GM23338 (cell line): ENCODE data around the gene SDF2L1. TPM values are rescaled to one million over a fixed set of nuclear protein-coding genes. Genes with fewer than 3 reads are reported as not detected.
A peak's percentile ranks its signal among the peaks of the same experiment; 100 is the strongest.

Experiments
- ATAC-seq: fragments of 200-7000 bp; cut with Tn5 transposase; 3 replicates; pipeline ENCODE4 v1.9.1; 2020
- DNase-seq: peaks from one replicate; pipeline ENCODE4 v3.0.0-alpha.2; 2015; ENCODE audit warnings: low spot score
- H2AFZ ChIP-seq: fragments of 200-600 bp; sonication (generic); 2 replicates; pipeline ENCODE4 v1.8.0; 2016; ENCODE audit warnings: antibody characterized with exemption, mild to moderate bottlenecking, moderate library complexity
- H3F3A ChIP-seq: fragments of 200-600 bp; sonication (generic); replicated peaks from 2 replicates; pipeline ENCODE4 v1.8.0; 2017; ENCODE audit warnings: antibody characterized with exemption, mixed run types, low read depth
- H3K27ac ChIP-seq: fragments of 200-600 bp; sonication (generic); 2 replicates; pipeline ENCODE4 v1.6.1; 2016; ENCODE audit warnings: low read depth
- H3K27me3 ChIP-seq: fragments of 200-600 bp; sonication (generic); 2 replicates; pipeline ENCODE4 v1.8.0; 2016; ENCODE audit warnings: mild to moderate bottlenecking, mixed run types, moderate library complexity; ENCODE audit not compliant: insufficient read depth
- H3K36me3 ChIP-seq: fragments of 200-600 bp; sonication (generic); 2 replicates; pipeline ENCODE4 v1.8.0; 2016; ENCODE audit warnings: mild to moderate bottlenecking; ENCODE audit not compliant: insufficient read depth
- H3K4me1 ChIP-seq: fragments of 200-600 bp; sonication (generic); 2 replicates; pipeline ENCODE4 v1.8.0; 2016; ENCODE audit warnings: mild to moderate bottlenecking, moderate library complexity; ENCODE audit not compliant: insufficient read depth
- H3K4me2 ChIP-seq: fragments of 200-600 bp; sonication (generic); 2 replicates; pipeline ENCODE4 v1.7.1; 2017; ENCODE audit warnings: mixed run types
- H3K4me3 ChIP-seq: fragments of 200-600 bp; sonication (generic); 2 replicates; pipeline ENCODE4 v1.6.1; 2016; ENCODE audit warnings: mixed run types
- H3K79me2 ChIP-seq: fragments of 200-600 bp; sonication (generic); replicated peaks from 2 replicates; pipeline ENCODE4 v1.8.0; 2017; ENCODE audit warnings: mild to moderate bottlenecking; ENCODE audit not compliant: insufficient read depth
- H3K9me2 ChIP-seq: fragments of 200-600 bp; sonication (generic); 2 replicates; pipeline ENCODE4 v1.8.0; 2017; ENCODE audit not compliant: insufficient read depth
- H4K20me1 ChIP-seq: fragments of 200-600 bp; sonication (generic); replicated peaks from 2 replicates; pipeline ENCODE4 v1.8.0; 2017; ENCODE audit warnings: mild to moderate bottlenecking; ENCODE audit not compliant: insufficient read depth
- H3K27ac Mint-ChIP-seq: 2 replicates; pipeline ENCODE4 v1.8.0; 2020; ENCODE audit warnings: inconsistent platforms, mild to moderate bottlenecking, moderate library complexity, mixed read lengths
- H3K27me3 Mint-ChIP-seq: 3 replicates; pipeline ENCODE4 v1.8.0; 2022; ENCODE audit warnings: low read depth, mild to moderate bottlenecking, moderate library complexity, mixed read lengths, inconsistent platforms; ENCODE audit not compliant: insufficient read depth, poor library complexity
- H3K36me3 Mint-ChIP-seq: 3 replicates; pipeline ENCODE4 v1.8.0; 2021; ENCODE audit warnings: low read depth, mild to moderate bottlenecking, inconsistent platforms, moderate library complexity, mixed read lengths
- H3K4me1 Mint-ChIP-seq: 3 replicates; pipeline ENCODE4 v1.8.0; 2020; ENCODE audit warnings: mild to moderate bottlenecking, inconsistent platforms, mixed read lengths
- H3K4me3 Mint-ChIP-seq: 3 replicates; pipeline ENCODE4 v1.8.0; 2021; ENCODE audit warnings: moderate library complexity, mild to moderate bottlenecking, inconsistent platforms, mixed read lengths
- H3K9me3 Mint-ChIP-seq: 3 replicates; pipeline ENCODE4 v1.8.0; 2020; ENCODE audit warnings: moderate library complexity, mild to moderate bottlenecking, inconsistent platforms, mixed read lengths
- CREB1 ChIP-seq: fragments of 250-450 bp; sonication (Bioruptor Pico); IDR thresholded peaks from 2 replicates; pipeline ENCODE4 v1.5.0; 2020; ENCODE audit warnings: low read depth, mild to moderate bottlenecking, moderate library complexity
- EZH2 ChIP-seq: fragments of 200-600 bp; sonication (generic); IDR thresholded peaks from one replicate; pipeline ENCODE4 v1.8.0; 2017; ENCODE audit warnings: antibody characterized with exemption, mild to moderate bottlenecking, low read depth; ENCODE audit not compliant: unreplicated experiment
- POLR2AphosphoS5 ChIP-seq: IDR thresholded peaks from 2 replicates; pipeline ENCODE4 v1.6.1; 2016; ENCODE audit warnings: antibody characterized with exemption, low read depth
- STAT1 ChIP-seq: IDR thresholded peaks from one replicate; pipeline ENCODE4 v1.6.1; 2016; ENCODE audit warnings: antibody characterized with exemption; ENCODE audit not compliant: unreplicated experiment
- polyA plus RNA-seq: library from polyadenylated mRNA; unstranded; fragments of >200 nt; fragmentation: Nextera tagmentation; extraction: Ambion mirVana; gene quantifications from 2 replicates; pipeline ENCODE4 v1.2.1, GENCODE V29; 2016
- total RNA-seq: library from RNA; depleted of rRNA; stranded (reverse); fragments of >200 nt; shearing (Covaris generic); gene quantifications from 2 replicates; pipeline ENCODE4 v1.2.3, GENCODE V29; 2014
- TF ChIP-seq, protein P1 (sequence below), 2 experiments: fragments of 200-600 bp in 1 of 2; sonication (generic) in 1 of 2; conservative IDR thresholded peaks; 2 replicates each; pipeline versions ENCODE4 v1.5.1 to v1.6.1; 2016 to 2017; ENCODE audit warnings: antibody characterized with exemption in 2 of 2, low read depth in 2 of 2, mild to moderate bottlenecking in 2 of 2, moderate library complexity in 1 of 2
- TF ChIP-seq, protein P2 (sequence below): IDR thresholded peaks from 2 replicates; pipeline ENCODE4 v1.6.1; 2016; ENCODE audit warnings: antibody characterized with exemption

Gene SDF2L1
- total and polyA plus RNA-seq, 2 experiments from 2014 or later: 62.3 to 72.7 TPM

DNA sequence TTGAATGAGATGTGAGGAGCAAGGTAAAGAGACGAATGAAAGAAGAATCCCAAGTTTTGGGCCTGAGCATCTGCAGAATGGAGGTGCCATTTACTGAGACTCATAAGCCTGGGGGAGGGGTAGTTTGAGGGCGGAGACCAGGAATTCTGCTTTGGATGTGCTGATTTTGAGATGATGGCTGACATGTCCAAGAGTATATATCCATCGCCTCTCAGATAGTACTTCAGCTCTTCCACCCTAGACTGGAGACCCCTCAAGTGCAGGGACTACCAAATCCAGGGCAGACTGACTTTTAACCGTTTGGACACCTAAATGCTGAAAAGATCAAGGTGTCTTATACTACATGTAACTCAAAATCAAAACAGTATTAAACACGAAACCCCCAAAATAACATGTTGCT is 1.3 kb upstream of the SDF2L1 start:
- Mint-ChIP-seq H3K9me3 (no peaks in the 10 kb centered on the region), H3K27ac (no peak overlapping the region), H3K36me3 (peaks cover 12% of the 10 kb centered on the region), H3K4me1 (peaks cover 14% of the 10 kb centered on the region), H3K4me3 (peak overlapping the region; percentile 84), H3K27me3 (peaks cover 22% of the 10 kb centered on the region)
- H3F3A ChIP-seq: peaks cover 9% of the 10 kb centered on the region; the same call in 1 of the 2 replicates
- no peaks in the 10 kb centered on the region for H3K79me2 ChIP-seq
- H3K27me3 ChIP-seq: peaks cover 8% of the 10 kb centered on the region
- H3K36me3 ChIP-seq: no peaks in the 10 kb centered on the region
- ATAC-seq: no peak
- H4K20me1 ChIP-seq: peaks cover 5% of the 10 kb centered on the region; the same call in 1 of the 2 replicates
- no peak overlapping the region for H2AFZ ChIP-seq
- DNase-seq: no peak
- no peak overlapping the region for H3K27ac ChIP-seq
- H3K9me2 ChIP-seq: no peaks in the 10 kb centered on the region
- peak overlapping the region; percentile 90; the same call in 1 of the 2 replicates for H3K4me3 ChIP-seq
- peaks cover 7% of the 10 kb centered on the region; the same call in 1 of the 2 replicates for H3K4me1 ChIP-seq
- TF ChIP-seq, protein P1, sequence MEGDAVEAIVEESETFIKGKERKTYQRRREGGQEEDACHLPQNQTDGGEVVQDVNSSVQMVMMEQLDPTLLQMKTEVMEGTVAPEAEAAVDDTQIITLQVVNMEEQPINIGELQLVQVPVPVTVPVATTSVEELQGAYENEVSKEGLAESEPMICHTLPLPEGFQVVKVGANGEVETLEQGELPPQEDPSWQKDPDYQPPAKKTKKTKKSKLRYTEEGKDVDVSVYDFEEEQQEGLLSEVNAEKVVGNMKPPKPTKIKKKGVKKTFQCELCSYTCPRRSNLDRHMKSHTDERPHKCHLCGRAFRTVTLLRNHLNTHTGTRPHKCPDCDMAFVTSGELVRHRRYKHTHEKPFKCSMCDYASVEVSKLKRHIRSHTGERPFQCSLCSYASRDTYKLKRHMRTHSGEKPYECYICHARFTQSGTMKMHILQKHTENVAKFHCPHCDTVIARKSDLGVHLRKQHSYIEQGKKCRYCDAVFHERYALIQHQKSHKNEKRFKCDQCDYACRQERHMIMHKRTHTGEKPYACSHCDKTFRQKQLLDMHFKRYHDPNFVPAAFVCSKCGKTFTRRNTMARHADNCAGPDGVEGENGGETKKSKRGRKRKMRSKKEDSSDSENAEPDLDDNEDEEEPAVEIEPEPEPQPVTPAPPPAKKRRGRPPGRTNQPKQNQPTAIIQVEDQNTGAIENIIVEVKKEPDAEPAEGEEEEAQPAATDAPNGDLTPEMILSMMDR (conservative IDR thresholded peaks at IDR 0.05; ENCODE audit: low read depth in 2 of 2): no peak
- no peak for TF ChIP-seq STAT1
- peak overlapping the region; percentile 78 for H3K4me2 ChIP-seq

DNA sequence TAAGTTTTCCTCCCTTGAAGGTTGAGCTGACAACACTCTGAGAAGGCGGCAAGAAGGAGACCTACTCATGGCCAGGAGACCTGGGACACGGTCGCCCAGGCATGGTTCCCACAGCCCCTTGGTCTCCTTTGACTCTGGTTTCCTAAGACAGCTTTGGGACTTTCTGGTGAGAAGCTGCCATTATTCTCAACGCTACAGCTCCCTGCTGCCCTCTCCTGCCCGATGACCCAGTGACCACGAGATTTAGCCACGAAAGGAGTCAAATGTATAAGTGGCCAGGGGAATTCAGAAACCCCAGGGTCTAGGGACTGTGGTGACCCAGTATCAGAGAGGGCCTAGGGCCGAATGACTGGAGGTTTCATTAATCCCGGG is 699 bp upstream of the SDF2L1 start:
- H3F3A ChIP-seq: peaks cover 13% of the 10 kb centered on the region
- Mint-ChIP-seq H3K9me3 (no peaks in the 10 kb centered on the region), H3K27ac (peak overlapping the region; percentile 44; the same call in 1 of the 2 replicates), H3K27me3 (peaks cover 20% of the 10 kb centered on the region), H3K4me3 (peak overlapping the region; percentile 84), H3K4me1 (peaks cover 15% of the 10 kb centered on the region), H3K36me3 (peaks cover 16% of the 10 kb centered on the region)
- H3K79me2 ChIP-seq: no peaks in the 10 kb centered on the region
- H3K4me1 ChIP-seq: peaks cover 7% of the 10 kb centered on the region; the same call in 1 of the 2 replicates
- H3K4me2 ChIP-seq: peak overlapping the region; percentile 78
- H3K27ac ChIP-seq: no peak overlapping the region
- peaks cover 5% of the 10 kb centered on the region; the same call in 1 of the 2 replicates for H4K20me1 ChIP-seq
- H2AFZ ChIP-seq: peak overlapping the region; percentile 85
- H3K27me3 ChIP-seq: peaks cover 8% of the 10 kb centered on the region
- H3K36me3 ChIP-seq: no peaks in the 10 kb centered on the region
- H3K9me2 ChIP-seq: no peaks in the 10 kb centered on the region
- ATAC-seq: peak; percentile 13
- H3K4me3 ChIP-seq: peak overlapping the region; percentile 90
- TF ChIP-seq, protein P1 (conservative IDR thresholded peaks at IDR 0.05; ENCODE audit: low read depth in 2 of 2): peak; percentile 58 to 72
- TF ChIP-seq CREB1 (CRISPR knock-in tag): no peak
- no peak for TF ChIP-seq POLR2AphosphoS5
- TF ChIP-seq, protein P2, sequence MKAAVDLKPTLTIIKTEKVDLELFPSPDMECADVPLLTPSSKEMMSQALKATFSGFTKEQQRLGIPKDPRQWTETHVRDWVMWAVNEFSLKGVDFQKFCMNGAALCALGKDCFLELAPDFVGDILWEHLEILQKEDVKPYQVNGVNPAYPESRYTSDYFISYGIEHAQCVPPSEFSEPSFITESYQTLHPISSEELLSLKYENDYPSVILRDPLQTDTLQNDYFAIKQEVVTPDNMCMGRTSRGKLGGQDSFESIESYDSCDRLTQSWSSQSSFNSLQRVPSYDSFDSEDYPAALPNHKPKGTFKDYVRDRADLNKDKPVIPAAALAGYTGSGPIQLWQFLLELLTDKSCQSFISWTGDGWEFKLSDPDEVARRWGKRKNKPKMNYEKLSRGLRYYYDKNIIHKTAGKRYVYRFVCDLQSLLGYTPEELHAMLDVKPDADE: no peak
- no peak for TF ChIP-seq EZH2
- DNase-seq: peak; percentile 68
